MM.1S (cell line): ENCODE measurements around the gene KIF5A.

Experiments used
- EZH2 ChIP-seq: fragments of 300-600 bp; sonication (generic); optimal IDR thresholded peaks from 2 replicates; pipeline ENCODE3; 2017; ENCODE audit warnings: low read depth, mild to moderate bottlenecking, antibody characterized with exemption, low read length, mixed read lengths
- EZH2phosphoT487 ChIP-seq: fragments of 300-600 bp; sonication (generic); IDR thresholded peaks from 2 replicates; pipeline ENCODE4 v1.6.1; 2018; ENCODE audit warnings: antibody characterized with exemption, low read length
- TF ChIP-seq, protein P1 (sequence below): fragments of 300-600 bp; sonication (generic); IDR thresholded peaks from 2 replicates; pipeline ENCODE4 v1.5.1; 2016; ENCODE audit warnings: antibody characterized with exemption, low read length, mixed read lengths

- TF ChIP-seq, protein P1, sequence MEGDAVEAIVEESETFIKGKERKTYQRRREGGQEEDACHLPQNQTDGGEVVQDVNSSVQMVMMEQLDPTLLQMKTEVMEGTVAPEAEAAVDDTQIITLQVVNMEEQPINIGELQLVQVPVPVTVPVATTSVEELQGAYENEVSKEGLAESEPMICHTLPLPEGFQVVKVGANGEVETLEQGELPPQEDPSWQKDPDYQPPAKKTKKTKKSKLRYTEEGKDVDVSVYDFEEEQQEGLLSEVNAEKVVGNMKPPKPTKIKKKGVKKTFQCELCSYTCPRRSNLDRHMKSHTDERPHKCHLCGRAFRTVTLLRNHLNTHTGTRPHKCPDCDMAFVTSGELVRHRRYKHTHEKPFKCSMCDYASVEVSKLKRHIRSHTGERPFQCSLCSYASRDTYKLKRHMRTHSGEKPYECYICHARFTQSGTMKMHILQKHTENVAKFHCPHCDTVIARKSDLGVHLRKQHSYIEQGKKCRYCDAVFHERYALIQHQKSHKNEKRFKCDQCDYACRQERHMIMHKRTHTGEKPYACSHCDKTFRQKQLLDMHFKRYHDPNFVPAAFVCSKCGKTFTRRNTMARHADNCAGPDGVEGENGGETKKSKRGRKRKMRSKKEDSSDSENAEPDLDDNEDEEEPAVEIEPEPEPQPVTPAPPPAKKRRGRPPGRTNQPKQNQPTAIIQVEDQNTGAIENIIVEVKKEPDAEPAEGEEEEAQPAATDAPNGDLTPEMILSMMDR, result no peak
- TF ChIP-seq EZH2 (no peak), EZH2phosphoT487 (no peak)
These were observed 13.3 kb upstream of the KIF5A start for GRCh38 chr12:57536597-57536942.
